A549 (cell line): Measurements from ENCODE around the gene CPNE1.

ENCODE experiments used
- CEBPB ChIP-seq, 2 experiments: fragments of >200 bp in 1 of 2; sonication (Bioruptor Twin) in 1 of 2; formaldehyde crosslinking in 1 of 2; IDR thresholded peaks; 2 replicates each; pipeline ENCODE4 v1.6.1; 2012 to 2016
- CTCF ChIP-seq: fragments of >200 bp; sonication (Bioruptor Twin); formaldehyde crosslinking; IDR thresholded peaks from 3 replicates; pipeline ENCODE4 v1.5.1; 2016
- EP300 ChIP-seq, 2 experiments: fragments of >200 bp; sonication (Bioruptor Twin); formaldehyde crosslinking; IDR thresholded peaks; 2 replicates in 1 of 2; 3 replicates in 1 of 2; pipeline ENCODE4 v1.6.1; 2016 to 2017
- FOXS1 ChIP-seq: fragments of 250-450 bp; sonication (Bioruptor Pico); IDR thresholded peaks from 2 replicates; pipeline ENCODE4 v1.5.0; 2020; ENCODE audit warnings: mild to moderate bottlenecking, moderate library complexity
- HDAC2 ChIP-seq: fragments of 200-600 bp; sonication (generic); IDR thresholded peaks from 2 replicates; pipeline ENCODE4 v1.6.1; 2016
- JUN ChIP-seq, 2 experiments: fragments of >200 bp; sonication (Bioruptor Twin); formaldehyde crosslinking; IDR thresholded peaks; 2 replicates in 1 of 2; 3 replicates in 1 of 2; pipeline ENCODE4 v1.6.1; 2016 to 2017
- MAZ ChIP-seq: fragments of 150-350 bp; IDR thresholded peaks from 2 replicates; pipeline ENCODE4 v1.6.1; 2014; ENCODE audit warnings: antibody characterized with exemption, low read depth, low read length, borderline replicate concordance
- MYC ChIP-seq: IDR thresholded peaks from 2 replicates; pipeline ENCODE4 v1.6.1; 2012; ENCODE audit warnings: mild to moderate bottlenecking, inconsistent platforms, low read length, improper control_type of control experiment, borderline replicate concordance
- NR3C1 ChIP-seq: fragments of >200 bp; sonication (Bioruptor Twin); formaldehyde crosslinking; IDR thresholded peaks from 3 replicates; pipeline ENCODE4 v1.6.1; 2017
- PHF8 ChIP-seq: fragments of 200-600 bp; sonication (generic); IDR thresholded peaks from 2 replicates; pipeline ENCODE4 v1.6.1; 2016; ENCODE audit warnings: low read depth, mild to moderate bottlenecking, antibody characterized with exemption, moderate library complexity, borderline replicate concordance
- RFX5 ChIP-seq: fragments of 450-650 bp; IDR thresholded peaks from 2 replicates; pipeline ENCODE4 v1.7.1; 2014; ENCODE audit warnings: antibody characterized with exemption, mild to moderate bottlenecking, moderate library complexity
- RNF2 ChIP-seq: fragments of 200-600 bp; sonication (generic); IDR thresholded peaks from 2 replicates; pipeline ENCODE4 v1.6.1; 2016; ENCODE audit warnings: low read depth, mild to moderate bottlenecking, antibody characterized with exemption, moderate library complexity, borderline replicate concordance
- SREBF2 ChIP-seq: fragments of 450-650 bp; IDR thresholded peaks from 2 replicates; pipeline ENCODE4 v1.6.1; 2014; ENCODE audit warnings: mild to moderate bottlenecking, moderate library complexity
- USF2 ChIP-seq: fragments of 450-650 bp; IDR thresholded peaks from 2 replicates; pipeline ENCODE4 v1.6.1; 2014; ENCODE audit warnings: antibody characterized with exemption

DNA sequence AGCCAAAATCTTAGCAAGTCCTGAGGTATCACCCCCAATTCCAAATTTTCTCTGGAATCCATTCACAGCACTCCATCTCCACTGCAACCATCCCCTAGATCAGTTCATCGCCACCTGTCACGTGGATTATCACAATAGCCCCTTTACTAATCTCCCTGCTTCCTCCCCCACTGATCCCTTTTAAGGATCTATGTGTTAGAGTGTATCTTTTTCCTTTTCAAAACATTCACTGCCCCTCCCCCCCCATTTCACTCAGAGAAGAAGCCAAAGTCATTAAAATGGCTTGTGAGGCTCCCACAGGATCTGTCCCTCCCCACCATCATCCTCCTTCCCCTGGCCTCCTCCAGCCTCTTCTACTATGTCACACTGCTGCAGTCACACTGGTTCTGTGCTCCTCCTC is 67.5 kb downstream of the CPNE1 start:
- TF ChIP-seq MAZ (no peak), CTCF (no peak), RFX5 (no peak), EP300 (IDR thresholded peaks at IDR 0.05) (no peak), PHF8 (no peak), HDAC2 (no peak), CEBPB (IDR thresholded peaks at IDR 0.05) (no peak), MYC (no peak), RNF2 (no peak), USF2 (no peak), FOXS1 (CRISPR knock-in tag) (no peak), JUN (IDR thresholded peaks at IDR 0.05) (no peak), NR3C1 (no peak), SREBF2 (no peak)
